ENCODE measurements around the gene B4GALNT3.

The B4GALNT3 gene

DNA sequence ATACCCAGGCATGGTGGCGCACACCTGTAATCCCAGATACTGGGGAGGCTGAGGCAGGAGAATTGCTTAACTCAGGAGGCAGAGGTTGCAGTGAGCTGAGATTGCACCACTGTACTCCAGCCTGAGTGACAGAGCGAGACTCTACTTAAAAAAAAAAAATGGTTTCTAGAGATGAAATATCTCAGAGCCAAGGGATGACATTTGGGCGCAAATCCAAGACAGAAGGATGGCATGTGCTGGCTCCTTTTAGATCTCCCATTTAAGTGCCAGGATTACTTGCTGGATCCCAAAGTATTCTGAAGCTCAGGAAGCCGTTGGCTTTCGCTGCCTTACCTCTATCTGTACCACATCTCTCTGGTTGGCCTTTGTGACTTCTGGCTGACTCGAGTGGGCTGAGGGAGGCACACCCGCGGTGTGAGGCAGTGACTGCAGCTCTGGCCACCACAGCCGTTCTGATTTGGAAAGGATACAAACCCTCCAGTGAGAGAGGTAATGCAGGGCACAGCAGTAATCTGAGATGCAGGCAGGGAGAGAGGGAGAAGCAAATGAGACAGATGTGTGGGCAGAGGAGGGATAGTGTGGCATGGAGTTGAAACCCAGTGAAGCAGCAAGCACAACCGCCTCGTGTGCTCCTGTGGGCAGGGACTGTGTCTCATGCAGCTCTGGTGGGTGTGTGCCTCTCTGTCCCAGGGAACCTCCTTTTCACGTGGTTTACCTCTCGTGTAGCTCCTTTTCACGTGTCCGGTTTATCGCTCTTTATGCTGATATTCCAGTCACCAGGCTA is 4.9 kb downstream of the B4GALNT3 start:
- no peaks in the 10 kb centered on the region for H3K9me3 ChIP-seq (replicated peaks in 1 of 11)
- no peak overlapping the region for H3K9ac ChIP-seq
- H3K4me2 ChIP-seq = no peak overlapping the region
- no peak overlapping the region for H3K27ac ChIP-seq
- peaks cover 34 to 45% (median 42%) of the 10 kb centered on the region in 11 experiments for H3K27me3 ChIP-seq
- peaks cover 0 to 21% (median 12%) of the 10 kb centered on the region in 11 experiments; a peak in 11 of 22 replicates for H4K20me1 ChIP-seq
- H3K36me3 ChIP-seq = no peaks in the 10 kb centered on the region
- no peak for TF ChIP-seq Cebpa-rat (IDR thresholded peaks at IDR 0.05)
- no peak overlapping the region for H3K4me3 ChIP-seq
- peaks cover 0 to 10% (median 7%) of the 10 kb centered on the region in 10 experiments; a peak in 11 of 20 replicates for H3K4me1 ChIP-seq

DNA sequence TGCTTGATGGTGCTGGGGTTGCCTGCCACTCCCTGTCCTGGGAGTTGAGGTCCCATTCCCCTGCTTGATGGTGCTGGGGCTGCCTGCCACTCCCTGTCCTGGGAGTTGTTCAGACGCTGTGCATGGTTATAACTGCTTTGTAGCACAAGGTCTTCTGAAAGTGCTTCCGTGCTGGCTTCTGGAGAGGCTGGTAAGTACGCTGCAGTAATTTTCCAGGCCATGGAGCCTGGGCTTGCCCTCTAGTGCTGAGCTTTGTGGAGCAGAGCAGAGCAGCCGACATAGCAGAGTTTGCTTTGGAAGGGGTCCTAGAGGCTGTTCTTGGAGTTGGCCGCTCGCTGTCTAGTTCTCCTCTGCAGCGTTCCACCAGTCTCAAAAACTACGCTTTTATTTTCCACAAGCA is 6.3 kb downstream of the B4GALNT3 start:
- H3K9ac ChIP-seq = no peak overlapping the region
- H3K27me3 ChIP-seq = peaks cover 21 to 31% (median 29%) of the 10 kb centered on the region in 11 experiments
- no peak overlapping the region for H3K4me2 ChIP-seq
- no peak overlapping the region for H3K4me3 ChIP-seq
- no peaks in the 10 kb centered on the region for H3K36me3 ChIP-seq
- peaks cover 0 to 13% (median 4%) of the 10 kb centered on the region in 11 experiments; a peak in 9 of 22 replicates for H4K20me1 ChIP-seq
- no peak for TF ChIP-seq Cebpa-rat (IDR thresholded peaks at IDR 0.05)
- H3K4me1 ChIP-seq = no peaks in the 10 kb centered on the region
- H3K27ac ChIP-seq = no peak overlapping the region
- H3K9me3 ChIP-seq (replicated peaks in 1 of 11) = no peaks in the 10 kb centered on the region

DNA sequence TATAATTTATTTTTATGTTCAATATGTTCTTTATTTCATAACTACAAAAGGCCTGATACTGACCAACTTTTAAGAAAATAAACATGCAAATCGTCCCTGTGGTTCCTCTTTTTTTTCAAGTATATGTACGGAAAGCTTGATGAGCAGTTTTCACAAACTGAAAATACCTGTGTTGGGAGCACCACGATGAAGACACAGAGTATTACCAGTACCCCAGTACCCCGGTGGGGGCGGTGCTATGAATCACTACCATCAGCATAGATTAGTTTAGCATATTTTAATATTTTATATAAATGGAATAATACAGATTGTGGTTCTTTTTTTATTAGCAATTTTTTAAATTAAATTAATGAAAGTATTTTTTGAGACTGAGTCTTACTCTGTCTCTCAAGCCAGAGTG is 7.0 kb downstream of the B4GALNT3 start:
- Histone ChIP-seq H3K36me3 (no peaks in the 10 kb centered on the region), H3K27ac (no peak overlapping the region), H3K4me3 (no peak overlapping the region), H3K4me1 (no peaks in the 10 kb centered on the region), H3K9ac (no peak overlapping the region), H4K20me1 (peaks cover 0 to 6% (median 0%) of the 10 kb centered on the region in 11 experiments; a peak in 3 of 22 replicates), H3K9me3 (replicated peaks in 1 of 11) (no peaks in the 10 kb centered on the region), H3K4me2 (no peak overlapping the region), H3K27me3 (peaks cover 14 to 24% (median 21%) of the 10 kb centered on the region in 11 experiments)
- no peak for TF ChIP-seq Cebpa-rat (IDR thresholded peaks at IDR 0.05)

DNA sequence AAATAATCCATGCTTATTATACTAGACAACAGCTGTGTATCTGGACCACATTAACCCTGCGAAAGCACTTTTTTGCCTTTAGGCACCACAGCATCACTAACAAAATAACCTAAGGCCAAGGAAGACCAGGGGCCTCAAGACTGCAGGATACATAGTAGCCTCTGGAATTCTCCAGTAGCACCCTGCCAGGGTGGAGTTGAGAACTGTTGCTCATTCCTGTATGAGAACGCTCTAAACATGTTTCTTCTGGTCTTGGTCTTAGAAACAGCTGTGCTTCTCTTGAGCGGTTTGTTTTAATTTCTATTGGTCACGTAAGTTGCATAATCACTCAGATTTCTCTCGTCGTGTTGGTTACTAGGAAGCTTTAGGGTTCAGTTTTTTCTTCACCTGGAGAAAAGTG is 7.9 kb downstream of the B4GALNT3 start:
- Histone ChIP-seq H3K27me3 (peaks cover 5 to 16% (median 13%) of the 10 kb centered on the region in 11 experiments), H3K9me3 (replicated peaks in 1 of 11) (no peaks in the 10 kb centered on the region), H3K36me3 (no peaks in the 10 kb centered on the region), H3K27ac (no peak overlapping the region), H3K4me1 (no peaks in the 10 kb centered on the region), H3K4me2 (no peak overlapping the region), H3K4me3 (no peak overlapping the region), H4K20me1 (0 out of 22 replicates have a peak, but pooled peaks cover 0 to 3% (median 0%) of the 10 kb centered on the region in 11 experiments), H3K9ac (no peak overlapping the region)
- no peak for TF ChIP-seq Cebpa-rat (IDR thresholded peaks at IDR 0.05)

DNA sequence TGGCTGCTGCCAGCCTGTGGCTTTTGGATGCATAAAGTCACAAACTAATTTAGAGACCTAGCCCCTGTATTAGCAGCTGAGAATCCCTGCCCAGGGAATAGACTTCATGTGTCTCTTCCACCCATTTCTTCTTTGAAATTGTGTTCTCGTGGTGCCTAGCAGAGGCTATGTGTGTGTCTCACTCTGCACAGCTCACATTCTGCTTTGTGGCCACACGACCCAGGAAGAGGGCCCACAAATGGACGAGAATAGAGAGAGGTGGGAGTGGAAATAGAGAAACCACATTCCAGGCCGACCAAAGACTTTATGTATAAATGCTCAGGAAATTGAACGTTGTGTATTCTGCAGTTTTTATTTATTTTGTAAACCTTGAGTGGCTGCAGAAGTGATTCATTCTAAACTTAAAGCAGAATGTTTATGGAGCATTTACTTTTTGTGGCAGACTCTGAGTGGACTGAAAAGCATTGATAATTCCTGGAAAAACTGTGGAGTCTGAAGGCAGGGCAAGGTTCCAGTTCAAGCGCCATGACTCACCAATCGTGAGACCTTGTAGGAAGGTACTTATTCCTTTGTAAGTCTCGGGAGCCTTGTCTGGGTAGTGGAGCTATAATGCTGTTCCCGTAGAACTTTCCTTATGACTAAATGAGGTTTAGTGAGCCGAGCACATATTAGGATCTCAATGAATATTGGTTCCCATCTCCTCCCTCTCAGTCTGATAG is 9.1 kb downstream of the B4GALNT3 start:
- TF ChIP-seq Cebpa-rat (IDR thresholded peaks at IDR 0.05) = no peak
- no peak overlapping the region for H3K4me3 ChIP-seq
- H3K4me1 ChIP-seq = no peaks in the 10 kb centered on the region
- H3K36me3 ChIP-seq = no peaks in the 10 kb centered on the region
- no peaks in the 10 kb centered on the region for H3K9me3 ChIP-seq (replicated peaks in 1 of 11)
- H3K4me2 ChIP-seq = no peak overlapping the region
- H3K9ac ChIP-seq = no peak overlapping the region
- no peak overlapping the region for H3K27ac ChIP-seq
- no peaks in the 10 kb centered on the region for H4K20me1 ChIP-seq
- H3K27me3 ChIP-seq = peaks cover 0 to 5% (median 1%) of the 10 kb centered on the region in 11 experiments; a peak in 6 of 22 replicates

DNA sequence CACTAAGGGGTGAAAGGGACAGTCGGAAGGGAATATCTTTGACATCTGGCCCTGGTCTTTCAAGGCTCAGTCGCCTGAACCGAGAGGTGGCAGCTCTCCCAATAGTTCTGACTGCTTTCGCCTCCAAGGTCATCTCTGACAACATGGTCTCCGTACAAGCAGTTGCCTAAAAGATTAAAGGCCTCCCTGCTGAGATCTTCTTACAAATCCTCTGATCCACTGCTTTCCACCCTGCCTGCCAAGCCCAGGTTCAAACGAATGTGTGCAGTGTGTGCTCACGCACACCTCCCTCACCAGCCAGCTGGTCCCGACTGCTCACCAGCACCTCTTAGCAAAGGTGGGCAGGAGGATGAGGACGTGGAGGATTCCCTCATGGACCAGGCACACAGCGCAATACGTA is 10.4 kb downstream of the B4GALNT3 start:
- no peaks in the 10 kb centered on the region for H3K36me3 ChIP-seq
- peaks cover 2 to 8% (median 5%) of the 10 kb centered on the region in 10 experiments; a peak in 19 of 20 replicates for H3K4me1 ChIP-seq
- no peaks in the 10 kb centered on the region for H4K20me1 ChIP-seq
- no peak overlapping the region for H3K27ac ChIP-seq
- no peak overlapping the region for H3K4me3 ChIP-seq
- H3K27me3 ChIP-seq = no peaks in the 10 kb centered on the region
- no peaks in the 10 kb centered on the region for H3K9me3 ChIP-seq (replicated peaks in 1 of 11)
- H3K4me2 ChIP-seq = no peak overlapping the region
- no peak for TF ChIP-seq Cebpa-rat (IDR thresholded peaks at IDR 0.05)
- H3K9ac ChIP-seq = no peak overlapping the region

DNA sequence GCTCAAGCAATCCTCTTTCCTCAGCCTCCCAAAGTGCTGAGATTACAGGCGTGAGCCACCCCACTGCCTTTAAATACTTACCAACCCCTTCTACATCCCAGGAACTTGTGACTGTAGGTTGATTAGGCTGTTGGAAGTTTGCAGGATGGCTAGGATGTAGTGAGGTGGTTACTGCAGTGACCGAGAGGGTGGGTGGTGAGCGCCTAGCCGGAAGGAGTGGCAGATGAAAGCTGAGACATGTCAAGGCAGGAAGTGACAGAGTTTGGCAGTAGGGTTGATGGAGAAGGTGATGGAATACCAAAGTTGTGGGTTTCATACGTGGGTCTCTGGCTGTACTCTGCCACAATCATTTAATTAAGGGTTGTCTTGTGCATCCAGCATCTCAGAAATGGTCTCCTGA is 13.5 kb downstream of the B4GALNT3 start:
- no peak for TF ChIP-seq Cebpa-rat (IDR thresholded peaks at IDR 0.05)
- Histone ChIP-seq H3K9ac (no peak overlapping the region), H3K4me3 (no peak overlapping the region), H3K36me3 (no peaks in the 10 kb centered on the region), H3K4me2 (no peak overlapping the region), H3K9me3 (replicated peaks in 1 of 11) (no peaks in the 10 kb centered on the region), H3K4me1 (peaks cover 5 to 16% (median 12%) of the 10 kb centered on the region in 10 experiments; a peak in 19 of 20 replicates), H3K27ac (no peak overlapping the region), H4K20me1 (no peaks in the 10 kb centered on the region), H3K27me3 (no peaks in the 10 kb centered on the region)

DNA sequence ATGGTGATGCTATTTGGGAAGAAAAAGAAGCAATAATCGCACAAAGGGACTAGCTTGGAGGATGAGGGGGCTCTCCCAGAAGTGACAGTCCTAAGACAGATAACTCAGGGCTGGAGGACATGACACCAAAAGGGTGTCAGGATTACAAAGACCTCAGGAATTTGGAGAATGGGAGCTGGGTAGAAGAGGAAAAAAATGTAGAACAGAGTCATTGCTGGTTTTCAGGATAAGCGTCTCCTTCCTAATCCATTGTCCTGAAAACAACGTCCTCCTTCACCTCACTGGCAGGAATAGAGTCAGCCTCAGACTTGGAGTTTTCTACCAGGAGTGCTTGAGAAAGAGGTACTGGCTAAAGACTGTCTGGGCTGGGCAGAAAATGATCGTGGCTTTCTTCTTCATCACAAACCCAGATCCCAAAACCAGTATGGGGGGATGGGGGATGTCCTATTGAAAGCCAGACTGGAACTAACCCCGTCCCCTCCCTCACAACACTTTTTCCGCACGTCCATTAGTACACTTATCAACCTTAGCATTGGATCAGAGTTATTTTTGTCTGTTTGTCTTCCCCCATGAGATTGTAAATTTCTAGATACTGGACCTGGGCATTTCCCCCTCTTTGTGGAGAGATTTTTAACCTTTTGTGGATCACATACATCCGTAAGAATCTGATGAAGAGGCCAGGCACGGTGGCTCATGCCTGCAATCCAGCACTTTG is 14.3 kb downstream of the B4GALNT3 start:
- no peaks in the 10 kb centered on the region for H3K9me3 ChIP-seq (replicated peaks in 1 of 11)
- no peaks in the 10 kb centered on the region for H3K36me3 ChIP-seq
- no peaks in the 10 kb centered on the region for H4K20me1 ChIP-seq
- H3K9ac ChIP-seq = no peak overlapping the region
- no peak overlapping the region for H3K4me3 ChIP-seq
- H3K27me3 ChIP-seq = no peaks in the 10 kb centered on the region
- peaks cover 5 to 16% (median 12%) of the 10 kb centered on the region in 10 experiments; a peak in 19 of 20 replicates for H3K4me1 ChIP-seq
- no peak overlapping the region for H3K4me2 ChIP-seq
- TF ChIP-seq Cebpa-rat (IDR thresholded peaks at IDR 0.05) = no peak
- H3K27ac ChIP-seq = no peak overlapping the region

DNA sequence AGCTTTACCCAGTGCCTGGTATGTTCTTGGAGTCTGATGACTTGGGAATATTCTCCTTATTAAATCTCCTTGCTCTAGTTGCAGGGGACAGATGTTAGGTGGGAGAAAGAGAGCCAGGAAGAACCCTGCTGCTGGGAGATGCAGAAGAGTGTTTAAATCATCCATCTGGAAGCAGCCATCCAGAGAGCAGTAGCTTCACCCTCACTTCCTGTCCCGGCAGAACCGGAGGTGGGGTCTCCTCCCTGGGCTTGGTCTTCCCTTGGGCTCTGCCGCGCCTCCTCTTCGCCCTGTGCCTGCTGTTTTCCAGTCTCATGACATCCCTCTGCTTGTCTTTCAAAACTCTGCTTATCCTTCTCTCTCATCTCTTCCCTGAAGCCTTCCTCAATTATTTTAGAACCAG is 15.5 kb downstream of the B4GALNT3 start:
- no peak overlapping the region for H3K4me3 ChIP-seq
- peaks cover 5 to 17% (median 13%) of the 10 kb centered on the region in 10 experiments for H3K4me1 ChIP-seq
- H3K9me3 ChIP-seq (replicated peaks in 1 of 11) = no peaks in the 10 kb centered on the region
- no peaks in the 10 kb centered on the region for H3K27me3 ChIP-seq
- TF ChIP-seq Cebpa-rat (IDR thresholded peaks at IDR 0.05) = no peak
- H3K36me3 ChIP-seq = no peaks in the 10 kb centered on the region
- peak overlapping the region; percentile 7 to 76 (median 62); a peak in 19 of 22 replicates for H3K4me2 ChIP-seq
- H4K20me1 ChIP-seq = no peaks in the 10 kb centered on the region
- H3K9ac ChIP-seq = no peak overlapping the region
- no peak overlapping the region for H3K27ac ChIP-seq
